ENCODE data around the gene UGT2B7.

The UGT2B7 gene

DNA sequence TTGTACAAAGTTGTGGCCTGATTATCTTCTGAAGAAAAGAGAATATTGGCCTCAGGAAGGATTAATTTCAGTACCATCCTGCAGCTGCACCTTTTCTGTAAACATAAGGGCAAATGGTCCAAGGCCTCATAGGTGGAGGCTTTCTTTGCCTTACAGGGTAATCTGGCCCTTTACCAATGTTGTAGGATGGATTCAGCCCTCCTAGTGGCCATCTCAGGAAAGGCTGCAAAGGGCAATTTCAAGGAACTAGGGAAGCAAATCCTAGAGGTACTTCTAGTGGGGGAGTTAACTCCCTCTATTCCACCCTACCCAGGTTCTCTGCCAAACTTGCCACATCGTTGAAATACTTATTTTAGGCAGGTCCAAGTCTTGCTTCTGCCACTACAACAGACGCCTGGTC, 60.6 kb downstream of the UGT2B7 start:
- DNase-seq (ENCODE audit: low spot score) = no peak
- no peak overlapping the region for H3K27ac Mint-ChIP-seq
- H3K4me1 Mint-ChIP-seq (ENCODE audit: low read depth) = no peaks in the 10 kb centered on the region
- no peaks in the 10 kb centered on the region for H3K36me3 Mint-ChIP-seq (ENCODE audit: low read depth)
- no peaks in the 10 kb centered on the region for H3K9me3 Mint-ChIP-seq
- no peaks in the 10 kb centered on the region for H3K27me3 Mint-ChIP-seq (ENCODE audit: low read depth)
- H3K4me3 Mint-ChIP-seq = no peak overlapping the region
